ENCODE data around the gene BEST2.
"Not testable (repeated sequence)": the region's sequence is repeated elsewhere in the genome, so short reads cannot be mapped to it uniquely, and the experiment has no call there.

The BEST2 gene

GRCh38 chr19:12751635-12752034 is at the start of gene BEST2:
Gene BEST2, plus strand, starts transcription at chr19:12751791. Its CDS starts 802 bp downstream, at chr19:12752593.
- DNase-seq = no peak

GRCh38 chr19:12703046-12703445 is 48.5 kb upstream of the BEST2 start:
- DNase-seq = peak; percentile 84

GRCh38 chr19:12705169-12705568 is 46.4 kb upstream of the BEST2 start:
- no peak for DNase-seq

DNA sequence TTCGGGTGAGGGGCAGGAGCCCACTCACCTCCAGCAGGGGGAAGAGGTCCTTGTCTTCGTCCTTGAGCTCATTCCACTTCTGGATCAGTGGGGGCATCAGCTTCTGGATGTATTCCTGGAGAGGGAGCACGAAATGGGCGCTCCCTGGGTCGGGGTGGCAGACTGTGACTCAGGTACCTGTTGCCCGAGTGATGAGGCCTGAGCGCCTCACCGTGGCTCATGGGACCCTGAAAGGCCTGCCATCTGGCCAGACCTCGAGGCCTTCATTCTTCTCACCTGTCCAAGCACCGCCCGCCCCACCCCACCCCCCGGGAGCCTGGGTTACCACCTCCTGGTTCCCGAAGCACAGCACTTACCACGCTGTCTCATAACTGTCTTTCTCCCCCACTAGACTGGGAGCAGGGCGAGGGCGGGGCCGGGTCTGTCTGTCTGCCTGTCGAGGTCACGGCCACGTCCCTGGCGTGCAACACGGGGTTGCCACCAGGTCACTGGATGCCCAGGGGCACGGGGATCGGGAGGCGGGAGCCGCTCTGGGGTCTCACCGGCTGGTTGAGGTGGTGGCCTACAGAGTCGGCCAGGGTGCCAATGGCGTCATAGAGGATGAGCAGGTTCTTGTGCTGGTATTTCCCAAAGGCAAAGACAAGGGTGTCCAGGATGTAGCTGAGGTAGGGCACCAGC is 45.8 kb upstream of the BEST2 start:
- no peak for DNase-seq

DNA sequence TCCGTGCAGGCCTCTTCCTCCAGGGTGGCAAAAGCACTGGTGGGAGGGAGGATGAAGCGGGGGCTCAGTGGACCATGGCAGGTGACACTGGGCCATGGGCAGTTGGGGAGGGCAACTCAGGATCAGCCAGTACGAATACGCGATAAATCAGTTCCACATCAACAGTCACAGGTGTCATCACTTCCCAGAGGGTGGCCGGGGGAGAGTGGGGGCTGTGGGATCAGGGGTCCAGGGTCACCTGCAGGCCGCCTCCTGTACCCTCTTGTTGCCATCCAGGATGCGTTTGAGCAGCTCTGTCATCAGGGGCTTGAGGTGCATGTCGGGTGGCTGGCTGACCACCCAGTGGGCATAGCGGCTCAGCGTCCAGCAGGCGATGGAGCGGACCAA is 45.3 kb upstream of the BEST2 start:
- DNase-seq = no peak

DNA sequence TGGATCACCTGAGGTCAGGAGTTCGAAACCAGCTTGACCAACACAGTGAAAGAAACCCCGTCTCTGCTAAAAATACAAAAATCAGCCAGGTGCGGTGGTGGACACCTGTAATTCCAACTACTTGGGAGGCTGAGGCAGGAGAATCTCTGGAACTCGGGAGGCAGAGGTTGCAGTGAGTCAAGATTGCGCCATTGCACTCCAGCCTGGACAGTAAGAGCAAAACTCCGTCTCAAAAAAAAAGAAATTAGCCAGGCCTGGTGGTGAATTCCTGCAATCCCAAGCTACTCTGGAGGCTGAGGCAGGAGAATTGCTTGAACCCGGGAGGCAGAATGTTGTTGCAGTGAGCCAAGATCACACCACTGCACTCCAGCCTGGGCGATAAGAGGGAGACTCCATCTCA is 43.0 kb upstream of the BEST2 start:
- DNase-seq = no peak

DNA sequence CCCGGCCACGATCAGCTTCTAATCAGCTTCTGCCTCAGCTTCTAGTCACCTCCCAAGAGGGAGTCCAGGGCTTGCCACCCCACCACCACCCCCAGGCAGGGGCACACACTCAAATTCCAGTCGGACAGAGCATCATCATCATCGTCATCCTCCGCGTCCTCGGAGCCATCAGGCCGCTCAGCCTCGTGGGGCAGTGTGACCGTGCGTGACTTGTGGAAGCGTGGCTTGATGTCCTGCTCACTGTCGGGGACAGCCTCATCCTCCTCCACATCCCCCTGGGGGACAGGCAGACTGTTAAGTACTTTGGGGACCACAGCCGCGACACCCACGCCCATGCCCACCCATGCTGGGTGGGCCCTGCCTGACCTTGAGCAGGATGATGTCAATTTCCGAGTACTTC is 40.4 kb upstream of the BEST2 start:
- no peak for DNase-seq

DNA sequence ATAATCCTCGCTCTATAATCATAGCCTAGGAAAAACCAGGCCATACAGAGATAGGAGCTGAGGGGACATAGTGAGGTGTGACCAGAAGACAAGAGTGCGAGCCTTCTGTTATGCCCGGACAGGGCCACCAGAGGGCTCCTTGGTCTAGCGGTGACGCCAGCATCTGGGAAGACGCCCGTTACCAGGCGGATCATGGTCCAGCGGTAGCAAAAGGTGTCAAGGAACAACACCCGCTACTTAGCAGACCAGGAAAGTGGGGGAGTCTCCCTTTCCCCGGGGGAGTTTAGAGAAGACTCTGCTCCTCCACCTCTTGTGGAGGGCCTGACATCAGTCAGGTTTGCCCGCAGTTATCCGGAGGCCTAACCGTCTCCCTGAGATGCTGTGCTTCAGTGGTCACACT is 39.5 kb upstream of the BEST2 start:
- DNase-seq = not testable (repeated sequence)

- DNase-seq = not testable (repeated sequence)
Observed at GRCh38 chr19:12713304-12713703, 38.3 kb upstream of the BEST2 start.

DNA sequence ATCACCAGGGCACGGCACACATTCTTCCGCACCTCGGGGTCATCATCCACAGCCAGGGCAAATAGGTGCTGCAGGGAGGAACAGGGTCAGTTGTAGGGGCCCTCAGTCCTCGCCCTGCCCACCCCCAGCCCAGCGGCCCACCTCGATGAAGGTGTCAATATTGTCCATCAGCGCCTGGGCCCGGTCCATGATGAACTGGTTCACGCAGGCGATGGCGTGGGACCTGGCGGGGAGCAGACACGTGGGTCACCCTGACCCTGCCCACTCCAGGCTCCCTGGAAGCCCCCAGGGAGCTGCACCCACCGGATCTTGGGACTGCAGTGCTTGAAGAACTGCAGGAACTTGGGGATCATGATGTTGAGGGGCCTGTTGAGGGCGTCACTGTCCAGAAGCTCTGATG is 36.5 kb upstream of the BEST2 start:
- DNase-seq = no peak

- DNase-seq = no peak
Observed at GRCh38 chr19:12715929-12716328, 35.7 kb upstream of the BEST2 start.

GRCh38 chr19:12720296-12720695 is 31.3 kb upstream of the BEST2 start:
- no peak for DNase-seq

GRCh38 chr19:12720851-12721655 is 30.5 kb upstream of the BEST2 start:
- no peak for DNase-seq

DNA sequence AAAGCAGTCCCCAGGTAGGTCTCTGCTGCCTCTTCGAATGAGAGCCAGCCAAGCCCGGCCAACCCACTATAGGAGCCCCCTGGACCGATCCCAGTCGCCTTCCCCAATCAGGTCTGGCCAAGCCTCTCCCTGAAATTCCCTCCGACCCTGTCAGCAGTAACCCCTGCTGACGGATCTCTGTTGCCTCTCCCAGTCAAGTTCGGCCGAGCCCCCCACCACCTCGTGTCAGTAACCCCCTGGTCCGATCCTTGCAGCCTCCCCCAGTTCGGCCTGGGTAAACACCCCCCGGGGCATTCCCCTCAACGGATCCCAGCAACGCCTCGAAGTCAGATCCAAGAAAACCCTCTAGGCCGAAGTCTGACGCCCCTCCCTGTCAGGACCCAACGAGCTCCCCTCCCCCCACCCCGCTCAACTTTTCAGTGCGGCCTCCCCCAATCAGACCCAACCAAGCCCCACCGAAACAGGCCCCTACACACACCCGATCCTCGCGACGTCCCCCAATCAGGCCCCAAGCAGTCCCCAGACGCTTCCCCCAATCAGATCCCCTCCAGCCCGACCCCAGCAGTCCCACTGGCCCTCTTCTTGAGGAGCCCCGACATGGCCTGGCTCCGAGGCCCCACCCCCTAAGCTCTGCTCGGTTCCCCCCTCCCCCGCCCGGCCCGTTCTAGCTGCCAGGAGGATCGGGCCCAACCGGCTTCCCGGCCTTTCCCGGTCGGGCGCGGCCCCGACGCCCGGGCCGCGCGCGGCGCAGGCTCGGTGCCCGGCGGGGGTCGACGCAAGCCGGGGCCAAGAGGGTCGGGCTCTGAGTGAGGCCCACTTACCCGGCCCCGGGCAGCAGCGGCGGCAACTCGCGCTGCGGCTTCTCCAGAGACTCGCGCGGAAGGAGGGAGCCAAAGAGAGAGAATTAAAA is 29.7 kb upstream of the BEST2 start:
- peak; percentile 86 for DNase-seq

- DNase-seq = peak; percentile 98
Observed at GRCh38 chr19:12722566-12723380, 28.8 kb upstream of the BEST2 start.

- no peak for DNase-seq
Observed at GRCh38 chr19:12723381-12723640, 28.3 kb upstream of the BEST2 start.

GRCh38 chr19:12723641-12724426 is 27.8 kb upstream of the BEST2 start, which contains the start of gene TNPO2:
Gene TNPO2, minus strand, starts transcription at chr19:12723932. Its CDS starts 2,955 bp downstream, at chr19:12720977.
- peak; percentile 85 for DNase-seq

- DNase-seq = not testable (repeated sequence)
Observed at GRCh38 chr19:12725612-12726011, 26.0 kb upstream of the BEST2 start.

DNA sequence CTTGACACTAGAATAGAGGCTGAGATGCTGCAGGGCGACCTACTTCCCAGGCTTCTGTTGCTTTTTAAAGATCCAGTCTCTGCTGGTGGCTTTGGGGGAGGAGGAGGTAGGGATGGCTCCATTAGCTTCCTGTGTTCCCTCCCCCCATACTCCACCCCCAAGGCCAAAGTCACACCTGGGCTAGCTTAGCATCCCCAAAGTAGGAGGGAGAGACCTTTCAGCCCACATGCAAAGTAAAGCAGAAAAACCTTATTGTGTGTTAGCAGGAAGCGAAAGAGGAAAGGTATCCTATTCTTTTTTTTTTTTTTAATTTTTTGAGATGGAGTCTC is 24.6 kb upstream of the BEST2 start:
- DNase-seq = no peak

- no peak for DNase-seq
Observed at GRCh38 chr19:12727745-12728433, 23.7 kb upstream of the BEST2 start.

GRCh38 chr19:12730064-12730463 is 21.5 kb upstream of the BEST2 start:
- no peak for DNase-seq

All from islet precursor cell (in vitro differentiated cells).